ENCODE data around the gene LRP1B. TPM values are rescaled to one million over a fixed set of nuclear protein-coding genes. Genes with fewer than 3 reads are reported as not detected.

The LRP1B gene
- total and polyA plus RNA-seq, 2 of the 8 experiments (the other 6 are each of a cell fraction or from before 2014, with no cell fraction given): 0.03 TPM; not detected in 1

GRCh38 chr2:141863964-141864363, 266.9 kb downstream of the LRP1B start (continued):
- TF ChIP-seq SAP30 (IDR thresholded peaks at IDR 0.05; ENCODE audit: insufficient read depth, insufficient replicate concordance, low read length): no peak
- no peak for TF ChIP-seq SUZ12 (IDR thresholded peaks at IDR 0.05; ENCODE audit: low read length)
- TF ChIP-seq TEAD4 (IDR thresholded peaks at IDR 0.05; ENCODE audit: low read depth, low read length): no peak
- no peak for TF ChIP-seq JUND (IDR thresholded peaks at IDR 0.05; ENCODE audit: low read length)
- TF ChIP-seq TCF12 (IDR thresholded peaks at IDR 0.05; ENCODE audit: low read depth, low read length): no peak
- TF ChIP-seq BRCA1 (IDR thresholded peaks at IDR 0.05; ENCODE audit: low read depth, low read length): no peak
- no peak for TF ChIP-seq CREB1 (IDR thresholded peaks at IDR 0.05)
- no peak for TF ChIP-seq HDAC2 (IDR thresholded peaks at IDR 0.05; ENCODE audit: borderline replicate concordance in 1 of 2, low read depth in 2 of 2, low read length in 2 of 2)
- no peak for TF ChIP-seq RXRA (IDR thresholded peaks at IDR 0.05; ENCODE audit: insufficient read depth, low read depth, low read length)
- no peak for TF ChIP-seq SIRT6 (IDR thresholded peaks at IDR 0.05; ENCODE audit: low read length)
- TF ChIP-seq TAF7 (optimal IDR thresholded peaks at IDR 0.05; ENCODE audit: borderline replicate concordance, low read depth, low read length): no peak
- no peak for TF ChIP-seq GABPA (IDR thresholded peaks at IDR 0.05; ENCODE audit: borderline replicate concordance, insufficient read depth, low read length)
- TF ChIP-seq EP300 (IDR thresholded peaks at IDR 0.05; ENCODE audit: borderline replicate concordance in 1 of 2, low read depth in 2 of 2, low read length in 2 of 2): no peak
- no peak for TF ChIP-seq YY1 (IDR thresholded peaks at IDR 0.05; ENCODE audit: low read depth, low read length)

Data from H1 (cell line).